NT2/D1 (cell line): ENCODE measurements around the gene PPIH.

Experiments used
- SUZ12 ChIP-seq: IDR thresholded peaks from 2 replicates; pipeline ENCODE4 v1.6.1; 2011; ENCODE audit not compliant: insufficient read length, insufficient read depth; ENCODE audit errors: extremely low read depth
- YY1 ChIP-seq: IDR thresholded peaks from 2 replicates; pipeline ENCODE4 v1.6.1; 2011; ENCODE audit not compliant: insufficient read length, insufficient read depth
- ZNF274 ChIP-seq: IDR thresholded peaks from 2 replicates; pipeline ENCODE4 v1.6.1; 2011; ENCODE audit warnings: mild to moderate bottlenecking, low read depth, low read length

- no peak for TF ChIP-seq ZNF274
- TF ChIP-seq YY1: no peak
- TF ChIP-seq SUZ12: no peak
Measured at GRCh38 chr1:42703888-42704464, 45.8 kb downstream of the PPIH start.
